Tibial nerve (tissue), 3 donors: ENCODE results near the gene SHANK3.

ENCODE experiments used
- POLR2A ChIP-seq, 2 donors: fragments of 450-650 bp; IDR thresholded peaks; one replicate each; pipeline ENCODE4 v1.6.1; 2017; ENCODE audit warnings: antibody characterized with exemption in 2 of 2, mild to moderate bottlenecking in 2 of 2, moderate library complexity in 2 of 2
- TF ChIP-seq, protein P1 (sequence below), 5 experiments: fragments of 200-600 bp in 3 of 5; fragments of 450-650 bp in 2 of 5; sonication (generic) in 3 of 5; IDR thresholded peaks; one replicate each; pipeline ENCODE4 v1.5.1; 2016 to 2019; ENCODE audit warnings: antibody characterized with exemption in 5 of 5, mild to moderate bottlenecking in 3 of 5, moderate library complexity in 2 of 5

DNA sequence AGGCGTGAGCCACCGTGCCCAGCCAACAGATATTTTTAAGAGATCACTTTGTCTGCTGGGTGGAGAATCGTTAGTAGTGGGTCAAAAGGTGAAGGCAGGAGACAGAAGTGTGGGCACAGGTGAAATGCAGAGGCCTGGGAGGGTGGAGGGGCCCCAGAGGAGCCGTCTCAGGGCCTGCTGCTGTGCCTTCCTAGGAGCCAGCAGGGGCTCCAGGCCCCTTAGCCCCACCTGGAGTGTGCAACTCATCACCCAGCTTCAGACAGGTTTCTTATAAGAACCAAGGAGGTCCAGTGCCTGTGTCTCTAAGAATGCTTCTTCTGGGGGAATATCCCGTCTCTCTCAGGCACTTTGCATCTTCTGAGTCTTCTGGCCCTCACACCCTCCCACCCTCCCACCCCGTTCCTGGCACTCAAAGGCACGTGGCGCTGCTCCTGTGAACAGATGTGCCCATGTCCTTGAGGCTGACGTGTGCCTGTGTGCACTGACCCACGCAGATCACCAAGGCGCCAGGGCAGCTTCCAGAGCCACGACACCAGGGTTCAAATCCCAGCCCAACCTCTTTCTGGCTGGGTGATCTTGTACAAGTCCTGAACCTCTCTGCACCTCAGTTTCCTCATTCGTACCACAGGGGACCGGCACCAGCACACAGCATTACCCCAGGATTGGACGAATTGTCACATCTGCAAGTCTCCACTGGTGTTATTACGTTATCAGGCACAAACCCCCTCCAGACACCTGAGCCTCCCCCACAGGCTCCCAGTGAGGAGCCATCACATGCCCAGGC lies 48.1 kb upstream of the SHANK3 start:
- TF ChIP-seq, protein P1, sequence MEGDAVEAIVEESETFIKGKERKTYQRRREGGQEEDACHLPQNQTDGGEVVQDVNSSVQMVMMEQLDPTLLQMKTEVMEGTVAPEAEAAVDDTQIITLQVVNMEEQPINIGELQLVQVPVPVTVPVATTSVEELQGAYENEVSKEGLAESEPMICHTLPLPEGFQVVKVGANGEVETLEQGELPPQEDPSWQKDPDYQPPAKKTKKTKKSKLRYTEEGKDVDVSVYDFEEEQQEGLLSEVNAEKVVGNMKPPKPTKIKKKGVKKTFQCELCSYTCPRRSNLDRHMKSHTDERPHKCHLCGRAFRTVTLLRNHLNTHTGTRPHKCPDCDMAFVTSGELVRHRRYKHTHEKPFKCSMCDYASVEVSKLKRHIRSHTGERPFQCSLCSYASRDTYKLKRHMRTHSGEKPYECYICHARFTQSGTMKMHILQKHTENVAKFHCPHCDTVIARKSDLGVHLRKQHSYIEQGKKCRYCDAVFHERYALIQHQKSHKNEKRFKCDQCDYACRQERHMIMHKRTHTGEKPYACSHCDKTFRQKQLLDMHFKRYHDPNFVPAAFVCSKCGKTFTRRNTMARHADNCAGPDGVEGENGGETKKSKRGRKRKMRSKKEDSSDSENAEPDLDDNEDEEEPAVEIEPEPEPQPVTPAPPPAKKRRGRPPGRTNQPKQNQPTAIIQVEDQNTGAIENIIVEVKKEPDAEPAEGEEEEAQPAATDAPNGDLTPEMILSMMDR (IDR thresholded peaks at IDR 0.05): no peak
- TF ChIP-seq POLR2A (IDR thresholded peaks at IDR 0.05): no peak
